Erythroblast (primary cell): ENCODE data around the gene LRRC63.

Source experiments
- DNase-seq, 2 experiments: peaks; one replicate each; lab custom pipeline; 2025; lab: John Stamatoyannopoulos, UW
- GATA1 ChIP-seq: IDR thresholded peaks from 2 replicates; pipeline ENCODE4 v1.6.1; 2011; ENCODE audit warnings: low read depth, mild to moderate bottlenecking, control low read depth, low read length, moderate library complexity
- POLR2A ChIP-seq: IDR thresholded peaks from 2 replicates; pipeline ENCODE4 v1.6.1; 2011; ENCODE audit warnings: mild to moderate bottlenecking, low read length

Gene LRRC63

DNA sequence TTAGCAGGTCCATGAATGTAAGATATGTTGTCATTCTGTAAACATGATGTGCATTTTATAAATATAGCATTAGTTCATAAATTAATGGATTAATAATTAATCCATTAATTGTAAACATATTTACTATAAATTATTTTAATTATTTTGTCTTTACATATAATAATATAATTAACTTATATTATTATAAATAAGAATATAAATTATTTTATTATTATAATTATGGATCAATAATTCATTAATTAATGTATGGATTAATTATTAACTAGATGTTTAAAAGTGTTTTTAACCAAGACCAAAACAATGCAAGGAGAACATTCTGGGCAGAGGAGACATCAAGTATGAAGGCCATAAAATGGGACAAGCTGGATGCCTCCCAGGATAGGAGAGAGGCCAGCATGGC is 103.3 kb downstream of the LRRC63 start:
- no peak for DNase-seq
- no peak for TF ChIP-seq POLR2A
- TF ChIP-seq GATA1: no peak

- no peak for TF ChIP-seq GATA1
- no peak for TF ChIP-seq POLR2A
- DNase-seq: peak in 1 of 2 experiments; percentile 29
These were observed 103.9 kb downstream of the LRRC63 start for GRCh38 chr13:46315491-46316075.

DNA sequence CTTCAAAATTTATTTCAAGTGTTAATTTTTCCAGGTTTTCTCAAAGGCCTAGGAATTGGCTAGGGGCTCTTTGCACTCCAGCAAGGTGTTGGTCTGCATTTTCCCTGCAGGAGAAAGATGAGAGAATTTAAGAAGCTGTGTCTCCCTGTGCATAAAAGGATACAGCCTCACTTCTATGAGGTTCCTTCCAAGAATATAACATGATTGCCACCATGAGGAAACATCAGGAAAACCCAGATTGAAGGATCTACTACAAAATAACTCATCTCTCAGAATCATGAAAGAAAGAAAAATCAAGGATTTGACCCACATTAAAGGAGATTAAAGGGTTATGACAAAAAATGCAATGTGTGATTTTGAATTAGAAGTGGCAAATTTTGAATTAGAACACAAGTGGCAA is 105.4 kb downstream of the LRRC63 start:
- TF ChIP-seq POLR2A (no peak), GATA1 (no peak)
- no peak for DNase-seq

- TF ChIP-seq GATA1 (no peak), POLR2A (no peak)
- no peak for DNase-seq
These were observed 107.3 kb downstream of the LRRC63 start for GRCh38 chr13:46318986-46319385.

DNA sequence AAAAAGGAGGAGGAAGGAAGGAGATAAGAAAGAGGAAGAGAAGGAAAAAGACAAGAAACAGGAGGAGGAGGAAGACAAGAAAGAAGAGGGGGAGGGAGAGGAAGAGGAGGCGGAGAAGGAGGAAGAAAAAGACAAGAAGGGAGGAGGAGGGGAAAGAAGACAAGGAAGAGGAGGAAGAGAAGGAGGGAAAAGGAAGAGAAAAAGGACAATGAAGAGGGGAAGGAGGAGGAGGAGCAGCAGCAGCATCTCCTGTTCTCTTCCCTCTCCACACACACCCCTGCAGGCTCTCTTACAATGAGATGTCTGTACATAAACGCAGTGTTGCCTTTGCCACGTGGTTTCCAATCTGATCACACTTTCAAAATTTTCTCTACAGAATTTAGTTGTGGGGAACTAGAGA is 108.7 kb downstream of the LRRC63 start:
- TF ChIP-seq POLR2A (no peak), GATA1 (no peak)
- DNase-seq: no peak

GRCh38 chr13:46320821-46321220 is 109.1 kb downstream of the LRRC63 start:
- DNase-seq: no peak
- no peak for TF ChIP-seq POLR2A
- no peak for TF ChIP-seq GATA1

GRCh38 chr13:46321494-46322225 is 109.9 kb downstream of the LRRC63 start:
- TF ChIP-seq POLR2A: no peak
- TF ChIP-seq GATA1: no peak
- peak; percentile 58 to 73 for DNase-seq

DNA sequence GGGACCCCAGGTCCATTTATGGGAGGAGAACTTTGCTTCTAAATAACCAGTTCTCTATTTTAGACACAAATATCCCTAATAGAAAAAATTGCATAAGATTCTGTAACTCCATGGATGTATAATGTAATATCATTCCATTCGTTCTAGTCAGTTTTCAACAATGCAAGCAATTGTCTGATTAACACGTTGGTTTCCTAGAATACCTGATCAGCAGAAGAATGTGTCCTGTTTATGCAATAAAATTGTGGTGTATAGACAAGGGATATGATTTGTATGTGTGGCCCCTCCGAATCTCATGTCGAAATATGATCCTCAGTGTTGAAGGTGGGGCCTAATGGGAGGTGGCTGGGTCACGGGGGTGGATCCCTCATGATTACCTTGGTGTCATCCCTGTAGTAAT is 113.2 kb downstream of the LRRC63 start:
- no peak for DNase-seq
- TF ChIP-seq GATA1: no peak
- TF ChIP-seq POLR2A: no peak
